ENCODE data around the gene CDKN2A.

DNA sequence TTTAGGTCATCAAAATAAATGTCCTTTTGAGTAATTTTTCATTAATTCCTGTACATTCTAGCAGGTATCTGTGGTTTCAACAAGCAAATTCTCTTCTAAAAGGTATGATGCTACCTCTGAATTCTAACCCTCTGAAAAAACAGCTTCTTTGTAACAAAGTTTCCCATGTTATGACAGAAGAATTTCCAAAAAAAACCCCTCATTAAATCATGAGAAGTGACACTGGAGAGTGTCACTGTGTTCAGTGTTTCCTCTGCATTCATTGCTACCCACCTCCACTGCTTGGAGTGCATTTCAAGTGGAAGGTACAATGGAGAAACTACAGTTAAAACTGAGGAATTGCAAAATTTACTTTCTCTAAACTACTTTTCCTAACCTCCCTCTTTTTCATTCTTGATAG is 10.1 kb downstream of the CDKN2A start:
- no peak for TF ChIP-seq NRF1 (IDR thresholded peaks at IDR 0.05; ENCODE audit: low read depth, low read length)
- TF ChIP-seq RAD21 (IDR thresholded peaks at IDR 0.05; ENCODE audit: low read length), result no peak
- no peak for TF ChIP-seq GABPA (IDR thresholded peaks at IDR 0.05; ENCODE audit: low read depth)
- TF ChIP-seq, protein P1, sequence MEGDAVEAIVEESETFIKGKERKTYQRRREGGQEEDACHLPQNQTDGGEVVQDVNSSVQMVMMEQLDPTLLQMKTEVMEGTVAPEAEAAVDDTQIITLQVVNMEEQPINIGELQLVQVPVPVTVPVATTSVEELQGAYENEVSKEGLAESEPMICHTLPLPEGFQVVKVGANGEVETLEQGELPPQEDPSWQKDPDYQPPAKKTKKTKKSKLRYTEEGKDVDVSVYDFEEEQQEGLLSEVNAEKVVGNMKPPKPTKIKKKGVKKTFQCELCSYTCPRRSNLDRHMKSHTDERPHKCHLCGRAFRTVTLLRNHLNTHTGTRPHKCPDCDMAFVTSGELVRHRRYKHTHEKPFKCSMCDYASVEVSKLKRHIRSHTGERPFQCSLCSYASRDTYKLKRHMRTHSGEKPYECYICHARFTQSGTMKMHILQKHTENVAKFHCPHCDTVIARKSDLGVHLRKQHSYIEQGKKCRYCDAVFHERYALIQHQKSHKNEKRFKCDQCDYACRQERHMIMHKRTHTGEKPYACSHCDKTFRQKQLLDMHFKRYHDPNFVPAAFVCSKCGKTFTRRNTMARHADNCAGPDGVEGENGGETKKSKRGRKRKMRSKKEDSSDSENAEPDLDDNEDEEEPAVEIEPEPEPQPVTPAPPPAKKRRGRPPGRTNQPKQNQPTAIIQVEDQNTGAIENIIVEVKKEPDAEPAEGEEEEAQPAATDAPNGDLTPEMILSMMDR (IDR thresholded peaks at IDR 0.05), result no peak
- TF ChIP-seq NFIC (IDR thresholded peaks at IDR 0.05; ENCODE audit: borderline replicate concordance), result no peak
- no peak for TF ChIP-seq SMC3 (IDR thresholded peaks at IDR 0.05; ENCODE audit: low read depth, low read length)

All from SK-N-SH (cell line).